Gastrocnemius medialis (tissue), 4 donors: ENCODE data around the gene BDKRB1.

Experiments used
- CTCF ChIP-seq, 5 experiments: fragments of 450-650 bp in 3 of 5; fragments of 200-600 bp in 2 of 5; sonication (generic) in 2 of 5; IDR thresholded peaks in 4 of 5; conservative IDR thresholded peaks in 1 of 5; 1 replicate in 4 of 5; 2 replicates in 1 of 5; pipeline ENCODE4 v1.5.1; 2016 to 2019; ENCODE audit warnings: antibody characterized with exemption in 5 of 5, mild to moderate bottlenecking in 3 of 5, moderate library complexity in 3 of 5
- POLR2A ChIP-seq, 2 donors: fragments of 450-650 bp; IDR thresholded peaks; one replicate each; pipeline ENCODE4 v1.6.1; 2017; ENCODE audit warnings: antibody characterized with exemption in 2 of 2, mild to moderate bottlenecking in 2 of 2, moderate library complexity in 2 of 2

- TF ChIP-seq CTCF (IDR thresholded peaks at IDR 0.05 in 4 of 5, conservative IDR thresholded peaks at IDR 0.05 in 1 of 5), result no peak
- TF ChIP-seq POLR2A (IDR thresholded peaks at IDR 0.05), result no peak
Observed at GRCh38 chr14:96206461-96206860, 49.5 kb upstream of the BDKRB1 start.
